ENCODE results near the gene BNC2.

Gene BNC2

DNA sequence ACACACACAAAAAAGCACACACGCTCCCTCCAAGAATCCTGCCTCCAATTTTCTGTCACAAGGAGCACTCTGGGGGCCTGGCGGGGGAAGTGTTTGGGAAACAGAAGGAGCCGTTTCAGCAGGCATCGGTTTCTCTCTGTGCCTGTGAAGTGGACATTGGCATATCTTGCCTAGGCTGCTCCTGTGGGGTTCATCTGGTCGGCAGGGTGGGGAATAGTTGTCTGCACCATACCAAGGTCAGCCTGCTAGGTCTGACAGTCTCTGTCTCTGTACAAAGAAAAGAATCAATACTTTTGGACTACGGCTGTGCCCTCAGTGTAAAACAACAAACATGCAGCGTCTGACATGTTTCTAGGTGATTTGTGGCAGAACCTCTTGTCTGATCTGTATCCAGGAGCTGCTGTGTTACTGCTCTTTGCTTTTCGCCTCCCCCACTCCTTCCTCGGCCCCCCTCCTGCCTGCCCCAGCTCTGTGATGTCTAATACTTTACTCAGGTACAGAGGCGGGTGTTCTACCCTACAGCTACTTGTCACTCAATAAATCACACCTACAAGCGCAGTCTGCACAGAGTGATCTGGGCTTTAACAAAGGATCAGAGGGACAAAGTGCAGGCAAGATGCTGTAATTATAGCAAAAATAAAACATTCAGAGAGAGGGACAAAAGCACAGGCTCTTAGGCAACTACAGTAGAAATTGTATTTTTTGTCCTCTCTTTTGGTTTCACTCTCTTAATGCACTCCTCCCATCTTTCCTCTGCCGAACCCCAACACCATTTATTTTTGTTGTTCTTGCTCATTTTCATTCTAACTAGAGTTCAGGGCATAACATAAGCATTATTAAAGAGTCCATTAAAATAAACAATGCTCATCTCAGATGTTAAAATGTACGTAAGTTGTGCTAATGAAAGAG, 216.7 kb downstream of the BNC2 start:
- TF ChIP-seq, protein P1, sequence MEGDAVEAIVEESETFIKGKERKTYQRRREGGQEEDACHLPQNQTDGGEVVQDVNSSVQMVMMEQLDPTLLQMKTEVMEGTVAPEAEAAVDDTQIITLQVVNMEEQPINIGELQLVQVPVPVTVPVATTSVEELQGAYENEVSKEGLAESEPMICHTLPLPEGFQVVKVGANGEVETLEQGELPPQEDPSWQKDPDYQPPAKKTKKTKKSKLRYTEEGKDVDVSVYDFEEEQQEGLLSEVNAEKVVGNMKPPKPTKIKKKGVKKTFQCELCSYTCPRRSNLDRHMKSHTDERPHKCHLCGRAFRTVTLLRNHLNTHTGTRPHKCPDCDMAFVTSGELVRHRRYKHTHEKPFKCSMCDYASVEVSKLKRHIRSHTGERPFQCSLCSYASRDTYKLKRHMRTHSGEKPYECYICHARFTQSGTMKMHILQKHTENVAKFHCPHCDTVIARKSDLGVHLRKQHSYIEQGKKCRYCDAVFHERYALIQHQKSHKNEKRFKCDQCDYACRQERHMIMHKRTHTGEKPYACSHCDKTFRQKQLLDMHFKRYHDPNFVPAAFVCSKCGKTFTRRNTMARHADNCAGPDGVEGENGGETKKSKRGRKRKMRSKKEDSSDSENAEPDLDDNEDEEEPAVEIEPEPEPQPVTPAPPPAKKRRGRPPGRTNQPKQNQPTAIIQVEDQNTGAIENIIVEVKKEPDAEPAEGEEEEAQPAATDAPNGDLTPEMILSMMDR (IDR thresholded peaks at IDR 0.05; ENCODE audit: low read depth, low read length, missing control alignments): no peak
- H3K4me3 ChIP-seq (ENCODE audit: low read depth, low read length): no peak overlapping the region
- DNase-seq (ENCODE audit: low read depth): no peak

DNA sequence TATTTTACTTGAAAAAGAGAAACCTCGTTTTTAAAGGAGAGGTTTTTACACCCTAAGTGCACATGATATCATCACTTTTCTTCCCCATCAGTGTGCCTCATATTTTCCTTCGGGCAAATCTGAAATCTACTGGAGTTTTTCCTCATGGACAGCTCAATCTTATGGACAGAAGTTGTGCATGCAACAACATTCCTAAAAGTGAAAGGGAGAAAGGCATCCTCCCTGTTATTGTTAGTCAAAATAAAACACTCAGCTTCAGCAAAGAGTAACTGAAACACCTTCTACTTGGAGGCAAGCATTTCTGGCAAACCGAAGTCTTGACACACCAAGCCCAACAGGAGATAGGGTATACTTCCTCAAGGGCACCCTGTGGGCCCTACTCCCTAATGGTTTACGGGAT, 217.9 kb downstream of the BNC2 start:
- TF ChIP-seq, protein P1 (IDR thresholded peaks at IDR 0.05; ENCODE audit: low read depth, low read length, missing control alignments): no peak
- DNase-seq (ENCODE audit: low read depth): no peak
- H3K4me3 ChIP-seq (ENCODE audit: low read depth, low read length): no peak overlapping the region

DNA sequence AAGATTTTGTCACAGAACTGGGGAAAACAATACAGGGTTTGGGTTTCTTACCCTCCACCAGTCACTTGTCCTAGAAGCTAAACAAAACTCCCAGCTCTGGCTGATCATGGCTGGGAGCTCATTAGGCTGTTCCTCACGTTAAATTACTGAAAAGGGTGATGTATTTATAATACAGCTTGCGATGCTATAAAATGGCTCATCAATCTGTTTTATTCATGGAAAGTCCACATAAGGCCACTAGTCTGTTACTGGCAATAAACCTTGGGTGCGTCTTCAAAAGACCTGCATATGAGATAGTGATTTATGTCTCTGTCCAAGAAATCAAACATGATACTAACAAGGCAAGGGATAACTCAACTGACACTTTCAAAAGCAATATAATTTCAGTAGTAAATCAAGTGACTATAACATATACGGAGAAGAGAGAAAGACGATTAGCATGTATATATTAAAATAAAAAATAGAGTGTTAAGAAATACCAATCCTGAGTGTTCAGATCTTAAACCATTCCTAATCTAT, 219.0 kb downstream of the BNC2 start:
- no peak overlapping the region for H3K4me3 ChIP-seq (ENCODE audit: low read depth, low read length)
- TF ChIP-seq, protein P1 (IDR thresholded peaks at IDR 0.05; ENCODE audit: low read depth, low read length, missing control alignments): no peak
- no peak for DNase-seq (ENCODE audit: low read depth)

DNA sequence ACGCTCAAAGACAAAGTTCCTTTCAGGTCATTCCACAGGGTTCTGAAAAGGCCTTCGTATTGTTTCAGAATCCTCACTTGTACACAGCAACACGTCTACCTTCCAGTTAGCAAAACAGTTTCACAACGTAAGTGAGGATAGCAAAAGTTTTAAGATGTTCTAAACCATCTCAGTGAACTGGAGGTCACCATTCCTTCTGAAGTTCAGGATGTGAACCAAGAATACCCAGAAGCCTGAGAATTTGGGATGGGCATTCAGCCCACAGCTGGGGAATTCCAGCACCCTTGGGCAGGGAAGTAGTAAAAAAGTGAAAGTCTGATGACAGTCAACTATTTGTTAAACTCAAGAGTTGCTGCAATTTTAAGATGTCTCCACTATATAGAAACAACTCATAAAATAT, 224.5 kb downstream of the BNC2 start:
- no peak for DNase-seq (ENCODE audit: low read depth)
- no peak overlapping the region for H3K4me3 ChIP-seq (ENCODE audit: low read depth, low read length)
- TF ChIP-seq, protein P1 (IDR thresholded peaks at IDR 0.05; ENCODE audit: low read depth, low read length, missing control alignments): no peak

DNA sequence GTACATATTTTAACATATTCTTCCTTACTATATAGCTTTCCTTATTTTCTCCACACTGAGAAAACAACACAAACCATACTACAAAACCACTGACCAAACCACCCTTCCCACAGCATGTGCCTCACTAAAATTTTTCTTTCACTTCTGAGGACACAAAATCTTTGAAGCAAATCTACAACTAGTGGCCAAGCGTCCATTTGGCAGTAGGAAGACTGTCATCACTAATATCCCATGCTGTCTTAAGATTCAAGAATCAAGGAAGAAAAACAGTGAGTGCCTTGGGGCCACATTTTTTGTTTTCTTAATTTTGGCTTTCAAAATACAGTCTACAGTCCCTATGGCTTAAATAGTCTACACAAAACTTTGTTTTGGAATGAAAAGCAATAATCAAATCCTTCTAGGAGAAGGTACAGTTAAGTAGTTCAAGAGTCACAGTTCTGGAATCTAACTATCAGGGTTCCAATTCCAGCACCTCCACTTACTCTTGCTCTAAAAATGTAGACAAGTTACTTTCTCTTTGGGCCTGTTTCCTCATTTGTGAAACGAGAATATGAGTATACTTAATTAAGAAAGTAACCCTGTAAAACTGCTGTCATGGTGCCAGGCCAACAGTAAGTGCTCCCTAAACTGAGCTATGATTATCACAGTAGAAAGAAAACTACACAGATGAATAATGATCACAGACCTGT, 227.9 kb downstream of the BNC2 start:
- H3K4me3 ChIP-seq (ENCODE audit: low read depth, low read length): no peak overlapping the region
- no peak for DNase-seq (ENCODE audit: low read depth)
- TF ChIP-seq, protein P1 (IDR thresholded peaks at IDR 0.05; ENCODE audit: low read depth, low read length, missing control alignments): no peak

DNA sequence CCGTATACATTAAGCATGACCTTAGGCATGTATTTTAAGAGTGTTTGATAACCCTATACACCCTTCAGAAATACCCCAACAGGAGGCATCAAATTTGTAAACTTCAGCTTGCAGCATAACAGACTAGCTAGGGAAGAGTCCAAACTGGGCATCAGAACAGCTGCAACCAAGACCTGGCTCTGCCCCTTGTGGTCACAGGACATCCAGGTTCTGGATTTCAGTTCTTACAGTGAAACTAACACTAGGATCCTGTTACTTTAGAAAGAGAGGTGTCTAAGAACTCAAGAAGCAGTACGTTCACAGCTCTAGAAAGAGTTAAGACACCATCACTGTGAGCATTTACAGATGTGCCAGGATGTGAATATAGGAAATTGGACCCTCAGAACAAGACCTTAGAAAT, 229.8 kb downstream of the BNC2 start:
- no peak overlapping the region for H3K4me3 ChIP-seq (ENCODE audit: low read depth, low read length)
- TF ChIP-seq, protein P1 (IDR thresholded peaks at IDR 0.05; ENCODE audit: low read depth, low read length, missing control alignments): no peak
- DNase-seq (ENCODE audit: low read depth): no peak
